Trophoblast cell (in vitro differentiated cells and primary cell): ENCODE data around the gene SYNJ1.
"Not testable (repeated sequence)": the region's sequence is repeated elsewhere in the genome, so short reads cannot be mapped to it uniquely, and the experiment has no call there.

Experiments
- DNase-seq, 2 donors: peaks; one replicate each; pipeline ENCODE4 v3.0.0-alpha.2; 2016
- H2AFZ ChIP-seq: 2 replicates; pipeline ENCODE4 v1.6.1; 2013; ENCODE audit warnings: low read length, moderate library complexity, mild to moderate bottlenecking; ENCODE audit not compliant: insufficient read depth, poor library complexity
- H2AK5ac ChIP-seq: 2 replicates; pipeline ENCODE4 v1.6.1; 2013; ENCODE audit warnings: mild to moderate bottlenecking, low read length
- H2BK120ac ChIP-seq: 2 replicates; pipeline ENCODE4 v1.6.1; 2013; ENCODE audit warnings: low read length, mild to moderate bottlenecking, moderate library complexity; ENCODE audit not compliant: insufficient read depth, poor library complexity
- H2BK12ac ChIP-seq: 2 replicates; pipeline ENCODE4 v1.6.1; 2013; ENCODE audit warnings: mild to moderate bottlenecking, low read length, moderate library complexity
- H2BK5ac ChIP-seq: 2 replicates; pipeline ENCODE4 v1.6.1; 2013; ENCODE audit warnings: low read length, low read depth, moderate library complexity, mild to moderate bottlenecking; ENCODE audit not compliant: poor library complexity
- H3K14ac ChIP-seq: 2 replicates; pipeline ENCODE4 v1.6.1; 2013; ENCODE audit warnings: mild to moderate bottlenecking, low read length
- H3K18ac ChIP-seq: 2 replicates; pipeline ENCODE4 v1.6.1; 2013; ENCODE audit warnings: mild to moderate bottlenecking, low read length
- H3K23ac ChIP-seq: 2 replicates; pipeline ENCODE4 v1.6.1; 2013; ENCODE audit warnings: low read length
- H3K27ac ChIP-seq: 2 replicates; pipeline ENCODE4 v1.5.1; 2013; ENCODE audit warnings: low read depth, mild to moderate bottlenecking, inconsistent platforms, low read length, moderate library complexity
- H3K27me3 ChIP-seq: 2 replicates; pipeline ENCODE4 v1.6.1; 2013; ENCODE audit warnings: inconsistent platforms, mild to moderate bottlenecking, low read length, moderate library complexity; ENCODE audit not compliant: insufficient read depth
- H3K36me3 ChIP-seq, 2 experiments: 1 replicate in 1 of 2; 2 replicates in 1 of 2; pipeline ENCODE4 v1.6.1; 2013; ENCODE audit warnings: low read length in 2 of 2, mild to moderate bottlenecking in 2 of 2, moderate library complexity in 1 of 2; ENCODE audit not compliant: insufficient read depth in 2 of 2, control insufficient read depth in 1 of 2
- H3K4ac ChIP-seq: 2 replicates; pipeline ENCODE4 v1.6.1; 2013; ENCODE audit warnings: low read depth, mild to moderate bottlenecking, low read length, moderate library complexity
- H3K4me1 ChIP-seq, 2 experiments: 1 replicate in 1 of 2; 2 replicates in 1 of 2; pipeline ENCODE4 v1.6.1; 2013; ENCODE audit warnings: low read length in 2 of 2, mild to moderate bottlenecking in 2 of 2, moderate library complexity in 1 of 2; ENCODE audit not compliant: insufficient read depth in 2 of 2, control insufficient read depth in 1 of 2
- H3K4me2 ChIP-seq: 2 replicates; pipeline ENCODE4 v1.6.1; 2013; ENCODE audit warnings: inconsistent platforms, mild to moderate bottlenecking, low read length, moderate library complexity
- H3K4me3 ChIP-seq: 2 replicates; pipeline ENCODE4 v1.5.1; 2013; ENCODE audit warnings: mild to moderate bottlenecking, low read depth, low read length, inconsistent platforms
- H3K79me1 ChIP-seq: one replicate; pipeline ENCODE4 v1.6.1; 2013; ENCODE audit warnings: low read length
- H3K79me2 ChIP-seq: 2 replicates; pipeline ENCODE4 v1.6.1; 2013; ENCODE audit warnings: low read length, mild to moderate bottlenecking; ENCODE audit not compliant: control insufficient read depth, insufficient read depth, poor library complexity
- H3K9ac ChIP-seq: 2 replicates; pipeline ENCODE4 v1.6.1; 2013; ENCODE audit warnings: mild to moderate bottlenecking, low read length
- H3K9me3 ChIP-seq: 2 replicates; pipeline ENCODE4 v1.6.1; 2013; ENCODE audit warnings: low read depth, mild to moderate bottlenecking, control low read depth, inconsistent platforms, low read length; ENCODE audit not compliant: insufficient read depth
- H4K12ac ChIP-seq: 2 replicates; pipeline ENCODE4 v1.6.1; 2013; ENCODE audit warnings: low read depth, mild to moderate bottlenecking, low read length, moderate library complexity
- H4K8ac ChIP-seq: 2 replicates; pipeline ENCODE4 v1.6.1; 2013; ENCODE audit warnings: low read depth, mild to moderate bottlenecking, low read length, moderate library complexity
- H4K91ac ChIP-seq: one replicate; pipeline ENCODE4 v1.6.1; 2013; ENCODE audit warnings: low read depth, mild to moderate bottlenecking, low read length, moderate library complexity
- WGBS: extraction: QIAGEN DNeasy Blood & Tissue Kit; methylation state at CpG from one replicate; pipeline ENCODE4 v1.1.7; 2013; ENCODE audit warnings: missing lambda C conversion rate; ENCODE audit not compliant: insufficient read length, insufficient coverage; ENCODE audit errors: extremely low coverage; 5-methylcytosine and 5-hydroxymethylcytosine counted together

The SYNJ1 gene

GRCh38 chr21:32666258-32666657, 61.6 kb downstream of the SYNJ1 start:
- no peak overlapping the region for H2BK120ac ChIP-seq
- no CpG with 5 or more reads among the region's 1 CpG for WGBS
- no peak overlapping the region for H3K4me3 ChIP-seq

GRCh38 chr21:32664095-32664494, 63.7 kb downstream of the SYNJ1 start:
- no CpG with 5 or more reads among the region's 2 CpGs for WGBS
- not testable (repeated sequence) for H2BK120ac ChIP-seq, H3K79me2 ChIP-seq, H2BK5ac ChIP-seq, H2AFZ ChIP-seq, H3K9me3 ChIP-seq, H2BK12ac ChIP-seq, H4K91ac ChIP-seq, DNase-seq, H3K4ac ChIP-seq, H4K8ac ChIP-seq, H3K18ac ChIP-seq, H4K12ac ChIP-seq, H3K4me3 ChIP-seq, H3K79me1 ChIP-seq, H3K23ac ChIP-seq, H3K4me2 ChIP-seq, H3K27ac ChIP-seq, H3K14ac ChIP-seq, H3K9ac ChIP-seq, H3K27me3 ChIP-seq, H2AK5ac ChIP-seq
- Histone ChIP-seq H3K4me1 (peaks cover 4 to 11% of the 10 kb centered on the region in 2 experiments), H3K36me3 (peaks cover 11 to 19% of the 10 kb centered on the region in 2 experiments)

More at GRCh38 chr21:32666258-32666657, 61.6 kb downstream of the SYNJ1 start:
- H4K91ac ChIP-seq: no peak overlapping the region
- no peak for DNase-seq
- no peak overlapping the region for H3K23ac ChIP-seq
- no peak overlapping the region for H3K4ac ChIP-seq
- no peak overlapping the region for H2BK12ac ChIP-seq
- H3K14ac ChIP-seq: no peak overlapping the region
- no peak overlapping the region for H3K4me2 ChIP-seq
- no peak overlapping the region for H3K18ac ChIP-seq
- H3K9me3 ChIP-seq: no peaks in the 10 kb centered on the region
- H3K4me1 ChIP-seq: peaks cover 4 to 6% of the 10 kb centered on the region in 2 experiments
- H3K27ac ChIP-seq: no peak overlapping the region
- H3K27me3 ChIP-seq: no peaks in the 10 kb centered on the region
- no peaks in the 10 kb centered on the region for H3K79me2 ChIP-seq
- peaks cover 2% of the 10 kb centered on the region for H3K79me1 ChIP-seq
- no peak overlapping the region for H3K9ac ChIP-seq
- no peak overlapping the region for H2AFZ ChIP-seq
- no peak overlapping the region for H2BK5ac ChIP-seq
- no peak overlapping the region for H4K8ac ChIP-seq
- peaks cover 8 to 14% of the 10 kb centered on the region in 2 experiments for H3K36me3 ChIP-seq
- no peak overlapping the region for H4K12ac ChIP-seq
- H2AK5ac ChIP-seq: no peak overlapping the region

GRCh38 chr21:32661981-32662380, 65.8 kb downstream of the SYNJ1 start:
- H2AFZ ChIP-seq, H3K23ac ChIP-seq, H3K79me1 ChIP-seq, H3K27me3 ChIP-seq, H3K27ac ChIP-seq, H2BK5ac ChIP-seq, H3K4ac ChIP-seq, H3K9ac ChIP-seq, H4K12ac ChIP-seq, H3K4me3 ChIP-seq, H3K9me3 ChIP-seq, H3K4me2 ChIP-seq, H3K18ac ChIP-seq, H3K79me2 ChIP-seq: not testable (repeated sequence)
- H3K14ac ChIP-seq: peak overlapping the region; percentile 77
- DNase-seq: peak; percentile 20 to 55
- H3K36me3 ChIP-seq: peaks cover 13 to 19% of the 10 kb centered on the region in 2 experiments
- peaks cover 4 to 11% of the 10 kb centered on the region in 2 experiments for H3K4me1 ChIP-seq
- peak overlapping the region; percentile 76 for H2BK12ac ChIP-seq
- H4K91ac ChIP-seq: peak overlapping the region; percentile 68
- peak overlapping the region; percentile 38 for H4K8ac ChIP-seq
- peak overlapping the region; percentile 72 for H2BK120ac ChIP-seq
- H2AK5ac ChIP-seq: peak overlapping the region; percentile 74
- no CpG with 5 or more reads among the region's 10 CpGs for WGBS

GRCh38 chr21:32661026-32661782, 66.6 kb downstream of the SYNJ1 start:
- WGBS: no CpG with 5 or more reads among the region's 13 CpGs

More at GRCh38 chr21:32661026-32661782, 66.6 kb downstream of the SYNJ1 start:
- H2AFZ ChIP-seq: peak overlapping the region; percentile 39
- H2AK5ac ChIP-seq, H3K9me3 ChIP-seq, H3K27me3 ChIP-seq, H3K79me2 ChIP-seq, H3K9ac ChIP-seq, H3K4ac ChIP-seq, H4K12ac ChIP-seq, H3K23ac ChIP-seq, H2BK12ac ChIP-seq, H3K18ac ChIP-seq, H3K79me1 ChIP-seq, H3K4me3 ChIP-seq: not testable (repeated sequence)
- H4K91ac ChIP-seq: peak overlapping the region; percentile 50
- H3K14ac ChIP-seq: peak overlapping the region; percentile 46
- H3K4me1 ChIP-seq: peaks cover 4 to 11% of the 10 kb centered on the region in 2 experiments
- peak overlapping the region; percentile 72 for H3K27ac ChIP-seq
- H4K8ac ChIP-seq: peak overlapping the region; percentile 47
- H2BK5ac ChIP-seq: peak overlapping the region; percentile 71
- peak overlapping the region; percentile 33 for H3K4me2 ChIP-seq
- H3K36me3 ChIP-seq: peaks cover 14 to 20% of the 10 kb centered on the region in 2 experiments
- peak; percentile 76 to 85 for DNase-seq
- H2BK120ac ChIP-seq: peak overlapping the region; percentile 72
